Raji (cell line): ENCODE results near the gene TPGS1.

Experiments
- POLR2A ChIP-seq: IDR thresholded peaks from 2 replicates; pipeline ENCODE4 v1.6.1; 2011; ENCODE audit warnings: low read depth, low read length, control low read depth; ENCODE audit not compliant: insufficient read depth

The TPGS1 gene

DNA sequence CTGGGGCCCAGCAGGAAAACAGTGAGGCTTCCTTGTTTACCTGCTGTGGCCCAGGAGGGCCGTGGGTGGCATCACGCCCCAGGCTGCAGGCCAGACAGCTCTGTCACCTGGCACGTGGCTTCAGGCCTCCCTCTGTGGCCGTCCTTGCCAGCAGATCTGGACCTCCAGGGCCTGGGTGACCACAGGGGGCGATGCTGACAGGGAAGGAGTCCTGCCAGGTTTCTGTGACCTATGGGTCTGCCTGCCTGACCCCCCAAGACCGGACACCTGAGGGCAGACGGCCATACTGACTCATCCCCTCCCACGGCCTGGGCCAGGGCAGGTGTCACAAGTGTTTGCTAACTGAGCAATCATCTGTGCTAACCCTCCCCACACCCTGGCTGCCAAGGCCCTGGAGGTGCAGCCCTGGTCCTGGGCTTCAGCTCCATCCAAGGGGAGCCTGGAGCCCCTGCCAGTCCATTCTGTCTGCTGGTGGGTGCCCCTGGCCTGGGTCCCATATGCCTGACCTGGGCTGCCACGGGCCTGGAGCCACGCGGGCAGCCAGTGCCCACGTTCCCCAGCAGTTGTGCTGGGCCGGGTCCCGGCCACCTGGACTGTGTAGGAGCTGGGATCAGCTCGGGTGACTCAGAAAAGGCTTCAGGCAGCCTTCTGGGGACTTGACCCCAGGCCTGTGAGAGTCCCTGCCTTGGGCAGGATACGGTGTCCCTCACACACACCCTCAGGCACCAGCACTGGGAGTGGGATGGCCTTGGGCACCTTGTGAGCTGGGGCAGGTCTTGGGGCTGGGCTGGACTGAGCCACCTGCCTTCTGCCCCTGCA is 27.9 kb downstream of the TPGS1 start:
- TF ChIP-seq POLR2A: no peak

DNA sequence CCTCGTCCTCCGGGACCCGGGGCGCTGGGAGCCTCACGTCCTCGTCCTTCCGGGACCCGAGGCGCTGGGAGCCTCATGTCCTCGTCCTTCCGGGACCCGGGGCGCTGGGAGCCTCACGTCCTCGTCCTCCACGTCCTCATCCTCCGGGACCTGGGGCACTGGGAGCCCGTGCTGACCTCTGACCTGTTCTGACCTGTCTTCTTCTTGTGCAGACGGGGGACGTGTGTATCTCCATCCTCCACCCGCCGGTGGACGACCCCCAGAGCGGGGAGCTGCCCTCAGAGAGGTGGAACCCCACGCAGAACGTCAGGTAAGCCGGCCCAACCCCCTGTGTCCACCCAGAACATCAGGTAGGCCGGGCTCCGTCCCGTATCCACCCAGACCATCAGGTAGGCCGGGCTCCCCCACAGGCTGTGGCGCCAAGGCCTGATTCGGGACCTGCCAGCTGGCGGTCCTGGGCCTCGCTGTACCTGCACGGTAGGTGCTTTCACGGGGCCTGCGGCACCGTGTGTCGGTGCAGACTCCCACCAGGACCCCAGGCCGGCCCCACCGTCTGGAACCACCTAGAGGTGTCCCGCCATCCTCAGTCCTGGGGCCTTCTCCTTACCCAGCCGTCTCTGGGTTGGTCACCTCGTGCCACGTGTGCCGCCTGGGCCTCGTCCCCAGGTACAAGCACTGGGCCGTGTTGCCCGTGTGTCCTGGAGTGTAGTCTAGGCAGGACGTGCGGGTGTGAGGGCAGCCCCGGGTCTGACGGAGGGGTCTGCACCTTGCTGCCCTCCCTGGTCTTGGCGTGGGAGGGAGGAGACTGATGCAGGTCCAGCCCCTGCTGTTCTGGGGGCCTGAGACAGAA is 29.0 kb downstream of the TPGS1 start:
- TF ChIP-seq POLR2A: no peak

DNA sequence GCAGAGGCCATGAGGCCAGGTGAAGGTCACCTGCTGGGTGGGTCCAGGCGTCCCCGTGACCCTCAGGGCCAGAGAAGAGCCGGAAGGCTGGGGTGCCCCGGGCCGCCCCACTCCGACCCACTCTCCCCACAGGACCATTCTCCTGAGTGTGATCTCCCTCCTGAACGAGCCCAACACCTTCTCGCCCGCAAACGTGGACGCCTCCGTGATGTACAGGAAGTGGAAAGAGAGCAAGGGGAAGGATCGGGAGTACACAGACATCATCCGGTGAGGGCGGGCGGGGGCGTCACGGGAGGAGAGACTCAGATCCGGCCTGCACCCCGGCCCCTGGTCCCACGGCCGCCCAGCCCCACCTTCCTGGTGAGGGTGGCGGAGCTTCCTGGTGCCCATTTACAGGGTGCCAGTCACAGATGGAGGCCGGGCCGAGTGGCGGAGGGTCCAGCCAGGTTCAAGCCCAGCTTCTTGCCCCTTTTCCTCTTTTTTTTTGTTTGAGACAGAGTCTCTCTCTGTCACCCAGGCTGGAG is 29.6 kb downstream of the TPGS1 start:
- no peak for TF ChIP-seq POLR2A

DNA sequence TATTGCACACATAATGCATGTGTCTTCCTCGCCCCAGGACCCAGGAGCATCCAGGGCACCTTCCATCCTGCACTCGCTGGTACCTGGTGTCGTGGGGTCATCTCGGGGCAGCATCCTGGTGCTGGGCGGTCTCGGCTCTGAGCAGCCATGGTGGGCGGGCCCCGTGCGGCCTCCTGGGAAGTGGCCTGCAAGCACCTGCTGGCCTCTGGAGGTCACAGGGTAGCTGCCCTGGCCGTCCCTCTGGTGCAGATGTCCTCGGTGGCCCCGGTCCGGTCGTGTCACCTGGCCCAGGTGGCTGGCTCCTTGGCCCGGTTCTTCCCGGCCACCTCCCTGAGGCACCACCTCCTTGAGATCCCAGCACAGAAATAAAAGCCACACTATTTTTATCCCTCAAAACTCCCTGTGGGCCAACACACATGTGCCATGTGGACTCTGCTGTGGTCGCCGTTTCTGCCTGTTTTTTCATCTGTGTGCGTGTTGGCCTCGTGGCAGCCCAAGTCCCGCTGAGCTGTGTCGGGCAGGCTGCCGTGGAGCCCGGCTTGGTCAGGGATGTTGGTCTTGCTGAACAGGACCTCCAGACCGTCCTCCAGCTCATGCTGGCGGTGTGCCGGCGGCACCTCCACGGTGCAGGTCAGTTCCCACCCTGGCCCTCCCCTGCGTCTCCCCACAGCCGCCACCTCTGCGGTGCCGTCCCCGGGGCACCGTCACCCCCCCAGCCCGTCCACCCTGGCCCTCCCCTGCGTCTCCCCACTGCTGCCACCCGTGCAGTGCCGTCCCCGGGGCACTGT is 31.5 kb downstream of the TPGS1 start:
- TF ChIP-seq POLR2A: no peak

DNA sequence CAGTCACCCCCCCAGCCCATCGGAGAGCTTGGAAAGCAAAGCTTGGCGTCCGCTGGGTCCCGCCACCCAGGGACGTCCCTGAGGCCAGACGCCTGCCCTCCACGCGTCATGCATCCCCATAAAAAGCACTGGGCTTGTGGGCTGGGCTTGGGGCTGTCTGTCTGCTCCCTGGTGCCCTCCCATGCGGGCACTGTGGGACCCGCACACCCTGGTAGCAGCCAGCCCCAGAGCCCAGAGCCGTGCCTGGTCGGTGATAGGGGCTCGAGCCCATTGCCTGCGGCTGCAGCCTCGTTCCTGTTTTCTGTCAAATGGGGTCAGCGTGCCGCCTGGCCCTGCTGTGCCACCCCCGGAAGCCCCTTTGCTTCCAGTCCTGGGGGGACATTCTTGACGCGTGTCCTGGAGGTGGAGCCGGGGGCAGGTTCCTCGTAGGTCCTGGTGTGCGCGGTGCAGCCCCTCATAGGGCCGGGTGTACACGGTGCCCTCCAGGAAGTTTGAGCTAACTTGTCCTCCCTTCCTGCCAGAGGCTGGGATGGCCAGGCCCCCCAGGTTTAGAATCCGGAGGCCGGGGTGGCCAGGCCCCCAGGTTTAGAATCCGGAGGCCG is 32.2 kb downstream of the TPGS1 start:
- TF ChIP-seq POLR2A: no peak

DNA sequence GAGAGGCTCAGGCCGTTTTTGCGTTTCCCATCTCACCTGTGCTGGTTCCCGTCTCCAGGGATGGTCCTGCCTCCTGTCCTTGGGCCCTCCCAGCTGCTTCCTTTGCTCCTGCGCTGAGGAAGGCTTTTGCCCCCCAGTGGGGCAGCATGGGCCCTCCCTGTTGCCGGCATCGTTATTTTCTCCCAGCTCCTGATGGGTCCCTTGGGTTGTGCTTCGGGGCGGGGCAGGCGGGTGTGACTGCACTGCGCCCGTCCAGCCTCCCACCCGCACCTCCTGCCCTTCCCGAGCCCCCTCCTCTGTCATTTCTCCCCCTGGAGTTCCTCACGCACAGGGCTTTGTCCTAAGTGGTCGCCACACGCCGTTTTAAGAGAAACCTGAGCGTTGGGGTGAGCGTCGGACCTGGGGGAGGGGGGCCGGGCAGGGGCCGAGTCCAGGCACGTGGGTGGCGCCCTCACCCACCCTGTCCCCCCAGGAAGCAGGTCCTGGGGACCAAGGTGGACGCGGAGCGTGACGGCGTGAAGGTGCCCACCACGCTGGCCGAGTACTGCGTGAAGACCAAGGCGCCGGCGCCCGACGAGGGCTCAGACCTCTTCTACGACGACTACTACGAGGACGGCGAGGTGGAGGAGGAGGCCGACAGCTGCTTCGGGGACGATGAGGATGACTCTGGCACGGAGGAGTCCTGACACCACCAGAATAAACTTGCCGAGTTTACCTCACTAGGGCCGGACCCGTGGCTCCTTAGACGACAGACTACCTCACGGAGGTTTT is 33.8 kb downstream of the TPGS1 start:
- no peak for TF ChIP-seq POLR2A

DNA sequence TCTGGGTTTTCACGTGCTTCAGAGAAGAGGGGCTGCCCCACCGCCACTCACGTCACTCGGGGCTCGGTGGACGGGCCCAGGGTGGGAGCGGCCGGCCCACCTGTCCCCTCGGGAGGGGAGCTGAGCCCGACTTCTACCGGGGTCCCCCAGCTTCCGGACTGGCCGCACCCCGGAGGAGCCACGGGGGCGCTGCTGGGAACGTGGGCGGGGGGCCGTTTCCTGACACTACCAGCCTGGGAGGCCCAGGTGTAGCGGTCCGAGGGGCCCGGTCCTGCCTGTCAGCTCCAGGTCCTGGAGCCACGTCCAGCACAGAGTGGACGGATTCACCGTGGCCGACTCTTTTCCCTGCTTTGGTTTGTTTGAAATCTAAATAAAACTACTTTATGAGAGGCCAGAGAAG is 34.4 kb downstream of the TPGS1 start:
- no peak for TF ChIP-seq POLR2A

DNA sequence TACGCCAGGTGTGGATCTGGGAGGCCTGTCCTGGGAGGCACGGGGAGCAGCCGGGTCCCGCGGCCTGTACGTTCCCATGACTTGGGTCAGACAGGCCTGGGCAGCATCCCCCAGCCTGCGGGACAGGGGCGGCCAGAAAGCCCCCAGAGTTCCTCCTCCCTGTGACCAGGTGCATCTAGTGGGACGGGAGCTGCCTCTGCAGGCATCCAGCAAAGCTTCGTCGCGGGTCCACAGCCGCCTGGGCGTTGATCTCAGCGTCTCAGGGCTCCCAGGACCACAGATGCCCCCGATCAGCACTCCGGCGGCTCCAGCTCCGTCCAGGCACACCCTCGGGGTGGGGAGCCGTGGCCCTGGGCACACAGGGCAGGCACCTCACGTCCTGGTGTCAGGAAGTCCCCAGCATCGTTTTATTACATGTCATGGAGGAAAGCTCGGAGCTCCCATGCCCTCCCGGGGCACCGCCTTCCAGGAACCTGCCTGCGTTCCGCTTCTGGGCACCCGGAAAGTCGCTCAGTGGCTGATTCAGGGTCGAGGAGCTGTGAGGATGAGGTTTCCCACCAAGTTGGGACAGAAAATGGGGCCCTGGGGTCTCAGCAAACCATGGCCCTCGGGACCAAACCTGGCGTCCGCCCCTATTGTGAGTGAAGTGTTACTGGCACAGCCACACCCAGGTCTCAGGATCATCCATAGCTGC is 35.0 kb downstream of the TPGS1 start:
- TF ChIP-seq POLR2A: no peak

DNA sequence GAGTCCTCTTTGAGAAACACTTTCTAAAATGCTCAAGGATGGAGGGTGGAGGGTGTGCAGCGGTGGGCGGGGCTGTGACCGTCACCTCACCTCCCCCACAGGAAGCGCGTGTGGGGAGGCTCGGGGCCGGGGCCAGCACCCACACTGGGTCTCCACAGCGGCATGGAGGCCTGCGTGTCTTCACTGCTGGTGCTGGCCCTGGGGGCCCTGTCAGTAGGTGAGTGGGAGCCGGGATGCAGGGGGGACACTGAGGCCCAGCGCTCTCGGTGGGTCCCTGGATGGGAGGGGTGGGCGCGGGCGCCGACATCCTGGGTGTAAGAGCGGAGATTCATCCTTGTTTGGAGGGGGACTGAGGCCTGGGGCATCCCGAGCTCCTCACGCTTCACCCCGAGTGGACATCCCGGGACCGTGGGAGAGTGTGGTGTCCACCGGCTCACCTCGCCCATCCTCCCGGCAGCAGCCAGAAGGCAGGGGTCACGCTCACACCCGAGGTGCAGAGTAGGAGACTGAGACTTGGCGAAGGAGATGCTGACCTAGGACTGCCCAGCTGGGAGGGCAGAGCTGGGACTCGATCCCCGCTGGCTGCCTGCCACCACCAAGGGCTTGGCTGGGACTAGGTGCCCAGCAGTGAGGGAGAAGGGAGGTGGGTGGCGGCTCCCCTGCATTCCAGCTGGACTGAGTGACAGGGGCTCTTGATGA is 36.8 kb downstream of the TPGS1 start, which contains the start of gene GZMM:
Gene GZMM (plus strand): TSS at position 144 of the 699 bp plus-strand sequence. CDS start 19 bp downstream, at position 163.
- no peak for TF ChIP-seq POLR2A

DNA sequence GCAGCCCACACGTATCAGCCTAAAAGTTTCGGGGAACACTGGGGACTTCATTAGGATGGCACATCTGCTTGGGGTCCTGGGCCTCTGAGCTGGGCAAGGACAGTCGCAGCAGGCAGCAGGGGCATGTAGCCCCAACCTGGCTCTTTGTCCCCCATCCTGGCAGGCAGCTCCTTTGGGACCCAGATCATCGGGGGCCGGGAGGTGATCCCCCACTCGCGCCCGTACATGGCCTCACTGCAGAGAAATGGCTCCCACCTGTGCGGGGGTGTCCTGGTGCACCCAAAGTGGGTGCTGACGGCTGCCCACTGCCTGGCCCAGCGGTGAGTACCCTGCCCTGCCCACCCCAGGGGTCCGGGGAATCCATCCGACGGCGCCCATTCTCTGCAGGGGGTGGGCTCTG is 39.8 kb downstream of the TPGS1 start:
- no peak for TF ChIP-seq POLR2A

DNA sequence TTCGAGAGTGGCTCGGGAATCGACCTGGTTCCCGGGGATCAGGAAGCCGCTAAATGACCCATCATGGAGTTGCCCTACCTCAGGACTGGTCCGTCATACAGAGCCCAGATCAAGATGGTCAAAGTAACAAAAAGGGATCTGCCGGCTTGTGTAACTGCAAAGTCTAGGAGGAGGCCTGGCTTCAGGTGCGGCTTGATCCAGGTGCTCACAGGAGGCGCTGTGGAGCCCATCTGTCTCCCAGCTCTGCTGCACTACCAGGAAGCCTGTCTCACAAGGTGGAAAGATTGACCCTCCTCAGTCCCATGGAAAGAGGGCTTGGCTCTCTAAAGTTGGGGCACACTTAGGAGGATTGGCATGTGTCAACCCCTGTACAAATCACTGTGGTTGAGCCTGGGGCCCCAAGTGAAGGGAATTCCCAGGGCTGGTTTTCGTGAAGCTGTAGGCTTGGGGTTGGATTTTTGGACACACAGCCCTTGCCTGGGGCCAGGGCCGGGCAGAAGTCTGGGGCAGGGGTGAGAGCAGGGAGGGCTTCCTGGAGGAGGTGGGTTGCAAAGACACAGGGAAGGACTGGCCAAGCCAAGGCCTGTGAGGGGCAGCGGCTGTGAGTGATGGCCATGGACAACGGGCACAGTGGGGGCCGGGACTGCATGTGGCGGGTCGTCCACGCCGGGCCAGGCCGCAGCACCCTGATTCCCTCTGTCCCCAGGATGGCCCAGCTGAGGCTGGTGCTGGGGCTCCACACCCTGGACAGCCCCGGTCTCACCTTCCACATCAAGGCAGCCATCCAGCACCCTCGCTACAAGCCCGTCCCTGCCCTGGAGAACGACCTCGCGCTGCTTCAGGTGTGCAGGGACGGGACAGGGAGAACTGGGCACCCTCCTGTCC is 40.8 kb downstream of the TPGS1 start:
- no peak for TF ChIP-seq POLR2A
